ENCODE data around the gene AOX1.

- TF ChIP-seq CTCF (IDR thresholded peaks at IDR 0.05) (no peak), ZFX (IDR thresholded peaks at IDR 0.05; ENCODE audit: borderline replicate concordance) (no peak)
Measured at GRCh38 chr2:200664770-200665494, 79.1 kb downstream of the AOX1 start.
